Ascending aorta (tissue), 2 donors: ENCODE data around the gene TOM1L2. TPM values are rescaled to one million over a fixed set of nuclear protein-coding genes. Genes with fewer than 3 reads are reported as not detected.
"Not testable (repeated sequence)": the region's sequence is repeated elsewhere in the genome, so short reads cannot be mapped to it uniquely, and the experiment has no call there.

Source experiments
- DNase-seq, 2 donors: peaks; one replicate each; pipeline ENCODE4 v3.0.0-alpha.2; 2019; ENCODE audit warnings: low spot score in 2 of 2
- H3K27ac ChIP-seq, 2 donors: fragments of 200-600 bp; sonication (generic); one replicate each; pipeline ENCODE4 v1.5.1; 2016 to 2017; ENCODE audit warnings: mild to moderate bottlenecking in 1 of 2
- H3K27me3 ChIP-seq: fragments of 200-600 bp; sonication (generic); one replicate; pipeline ENCODE4 v1.5.1; 2017
- H3K36me3 ChIP-seq, 2 donors: fragments of 200-600 bp; sonication (generic); one replicate each; pipeline ENCODE4 v1.5.1; 2016
- H3K4me1 ChIP-seq, 2 donors: fragments of 200-600 bp; sonication (generic); one replicate each; pipeline ENCODE4 v1.5.1; 2016 to 2017; ENCODE audit warnings: mild to moderate bottlenecking in 1 of 2
- H3K4me3 ChIP-seq, 2 donors: fragments of 200-600 bp; sonication (generic); one replicate each; pipeline ENCODE4 v1.5.1; 2016 to 2017; ENCODE audit warnings: mild to moderate bottlenecking in 1 of 2
- H3K9me3 ChIP-seq, 2 donors: fragments of 200-600 bp; sonication (generic); one replicate each; pipeline ENCODE4 v1.5.1; 2016
- intact Hi-C: fragments of 100-400 bp; cut with DNase I; formaldehyde crosslinking; loops from one replicate; pipeline ENCODE4 v1.15.1; 2023
- total RNA-seq: library from RNA; depleted of rRNA; stranded (reverse); fragments of >200 nt; gene quantifications from one replicate; pipeline ENCODE4 v1.1.0, GENCODE V29; 2016
- TF ChIP-seq, protein P1 (sequence below), 3 experiments: fragments of 200-600 bp in 2 of 3; fragments of 450-650 bp in 1 of 3; sonication (generic) in 2 of 3; IDR thresholded peaks; one replicate each; pipeline ENCODE4 v1.5.1; 2016 to 2019; ENCODE audit warnings: antibody characterized with exemption in 3 of 3, mild to moderate bottlenecking in 1 of 3, moderate library complexity in 1 of 3

Gene TOM1L2
- total RNA-seq, 1 donor from 2014 or later: 39.0 TPM

DNA sequence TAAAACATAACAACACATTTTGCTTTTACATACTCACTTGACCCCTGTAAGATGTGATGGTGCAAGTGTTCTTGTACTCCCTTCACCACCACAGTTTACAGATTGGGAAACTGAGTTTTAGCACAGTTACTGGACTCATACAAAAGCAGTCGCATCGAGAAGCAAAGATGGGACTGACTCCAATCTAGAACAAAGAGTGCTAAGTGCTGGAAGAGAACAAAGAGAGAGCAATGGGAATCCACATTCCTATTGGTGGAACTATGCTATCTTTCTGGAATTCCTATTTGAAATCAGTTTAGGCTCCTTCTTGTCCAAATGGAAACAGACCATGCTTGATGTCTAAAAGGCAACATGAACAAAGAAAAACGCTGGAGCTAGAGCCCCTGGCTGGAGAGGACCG is 9.1 kb downstream of the TOM1L2 start:
- no peak overlapping the region for H3K27ac ChIP-seq
- H3K4me3 ChIP-seq: no peak overlapping the region
- intact Hi-C loops: no loop called here
- TF ChIP-seq, protein P1, sequence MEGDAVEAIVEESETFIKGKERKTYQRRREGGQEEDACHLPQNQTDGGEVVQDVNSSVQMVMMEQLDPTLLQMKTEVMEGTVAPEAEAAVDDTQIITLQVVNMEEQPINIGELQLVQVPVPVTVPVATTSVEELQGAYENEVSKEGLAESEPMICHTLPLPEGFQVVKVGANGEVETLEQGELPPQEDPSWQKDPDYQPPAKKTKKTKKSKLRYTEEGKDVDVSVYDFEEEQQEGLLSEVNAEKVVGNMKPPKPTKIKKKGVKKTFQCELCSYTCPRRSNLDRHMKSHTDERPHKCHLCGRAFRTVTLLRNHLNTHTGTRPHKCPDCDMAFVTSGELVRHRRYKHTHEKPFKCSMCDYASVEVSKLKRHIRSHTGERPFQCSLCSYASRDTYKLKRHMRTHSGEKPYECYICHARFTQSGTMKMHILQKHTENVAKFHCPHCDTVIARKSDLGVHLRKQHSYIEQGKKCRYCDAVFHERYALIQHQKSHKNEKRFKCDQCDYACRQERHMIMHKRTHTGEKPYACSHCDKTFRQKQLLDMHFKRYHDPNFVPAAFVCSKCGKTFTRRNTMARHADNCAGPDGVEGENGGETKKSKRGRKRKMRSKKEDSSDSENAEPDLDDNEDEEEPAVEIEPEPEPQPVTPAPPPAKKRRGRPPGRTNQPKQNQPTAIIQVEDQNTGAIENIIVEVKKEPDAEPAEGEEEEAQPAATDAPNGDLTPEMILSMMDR (IDR thresholded peaks at IDR 0.05): no peak
- no peaks in the 10 kb centered on the region for H3K27me3 ChIP-seq
- no peaks in the 10 kb centered on the region for H3K36me3 ChIP-seq
- no peaks in the 10 kb centered on the region for H3K9me3 ChIP-seq
- DNase-seq: no peak
- H3K4me1 ChIP-seq: peaks cover 0 to 19% of the 10 kb centered on the region in 2 donors

DNA sequence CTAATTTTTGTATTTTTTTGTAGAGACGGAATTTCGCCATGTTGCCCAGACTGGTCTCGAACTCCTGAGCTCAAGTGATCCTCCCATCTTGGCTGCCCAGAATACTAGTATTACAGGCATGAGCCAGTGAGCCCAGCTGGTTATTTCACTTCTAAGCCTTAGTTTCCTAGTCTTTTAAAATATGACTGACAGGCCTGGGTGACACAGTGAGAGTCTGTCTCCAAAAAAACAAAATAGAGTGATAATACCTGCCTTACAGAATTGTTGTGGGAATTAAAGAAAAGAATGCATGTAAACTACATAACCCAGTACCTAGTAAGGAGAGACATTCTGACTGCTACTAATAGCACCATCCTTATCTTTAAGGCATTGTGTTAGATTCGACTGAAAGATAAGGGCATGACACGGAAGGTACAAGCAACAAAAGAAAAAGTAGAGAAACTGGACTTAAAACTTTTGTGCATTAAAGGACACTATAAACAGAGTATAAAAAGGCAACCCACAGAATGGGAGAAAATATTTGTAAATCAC is 11.6 kb downstream of the TOM1L2 start:
- peak overlapping the region; percentile 77 to 81 for H3K27ac ChIP-seq
- intact Hi-C loops: no loop called here

DNA sequence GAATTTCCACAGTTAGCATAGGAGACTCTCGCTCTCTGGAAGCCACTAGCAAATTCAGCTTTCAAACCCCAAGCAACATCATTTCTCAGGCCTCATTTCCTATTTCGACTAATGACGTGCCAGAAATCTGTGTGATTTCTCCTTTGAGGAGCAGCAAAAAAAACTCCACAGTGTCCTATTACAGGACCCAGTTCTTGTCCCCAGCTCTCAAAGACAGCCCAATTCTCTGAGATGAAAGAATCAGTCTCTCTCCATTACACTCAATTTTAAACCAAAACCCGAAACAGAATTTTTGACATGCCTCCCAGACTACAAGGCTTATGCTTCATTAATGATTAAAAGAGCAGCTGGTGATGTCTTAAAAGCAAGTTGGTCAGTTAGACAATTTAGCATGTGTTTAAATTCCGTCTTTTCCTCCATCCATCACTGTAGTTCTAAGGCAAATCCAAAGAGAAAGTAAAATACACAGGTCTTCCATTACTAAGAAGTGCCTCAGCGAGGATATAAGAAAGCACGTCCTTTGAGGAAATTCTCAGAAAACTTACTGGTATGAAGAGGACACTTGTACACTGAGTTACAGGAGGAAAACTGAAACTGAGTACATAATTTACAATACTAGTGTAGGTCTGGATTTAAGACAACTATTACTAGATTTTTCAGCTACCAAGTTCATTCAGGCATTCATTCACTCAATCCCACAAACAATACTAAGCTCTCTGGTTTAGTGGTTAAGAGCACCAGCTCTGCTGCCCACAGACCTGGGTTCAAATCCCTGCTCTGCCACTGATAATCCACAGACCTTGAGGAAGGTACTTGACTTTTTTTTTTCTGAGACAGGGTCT is 12.5 kb downstream of the TOM1L2 start:
- peaks cover 0 to 30% of the 10 kb centered on the region in 2 donors for H3K4me1 ChIP-seq
- peak overlapping the region in 1 of 2 donors; percentile 17 for H3K4me3 ChIP-seq
- no peaks in the 10 kb centered on the region for H3K27me3 ChIP-seq
- peak overlapping the region; percentile 77 to 81 for H3K27ac ChIP-seq
- peaks cover 0 to 7% of the 10 kb centered on the region in 2 donors for H3K36me3 ChIP-seq
- DNase-seq: no peak
- TF ChIP-seq, protein P1 (IDR thresholded peaks at IDR 0.05): no peak
- H3K9me3 ChIP-seq: no peaks in the 10 kb centered on the region
- intact Hi-C loops: loop anchor here (5.0 kb wide), 1 partner anchor 82 kb away; no protein-coding TSS in a partner anchor

More for the DNA sequence above, 11.6 kb downstream of the TOM1L2 start:
- H3K9me3 ChIP-seq: no peaks in the 10 kb centered on the region
- no peak for DNase-seq
- TF ChIP-seq, protein P1 (IDR thresholded peaks at IDR 0.05): no peak
- no peaks in the 10 kb centered on the region for H3K27me3 ChIP-seq
- H3K4me3 ChIP-seq: no peak overlapping the region
- H3K36me3 ChIP-seq: peaks cover 0 to 3% of the 10 kb centered on the region in 2 donors
- peaks cover 0 to 30% of the 10 kb centered on the region in 2 donors for H3K4me1 ChIP-seq

DNA sequence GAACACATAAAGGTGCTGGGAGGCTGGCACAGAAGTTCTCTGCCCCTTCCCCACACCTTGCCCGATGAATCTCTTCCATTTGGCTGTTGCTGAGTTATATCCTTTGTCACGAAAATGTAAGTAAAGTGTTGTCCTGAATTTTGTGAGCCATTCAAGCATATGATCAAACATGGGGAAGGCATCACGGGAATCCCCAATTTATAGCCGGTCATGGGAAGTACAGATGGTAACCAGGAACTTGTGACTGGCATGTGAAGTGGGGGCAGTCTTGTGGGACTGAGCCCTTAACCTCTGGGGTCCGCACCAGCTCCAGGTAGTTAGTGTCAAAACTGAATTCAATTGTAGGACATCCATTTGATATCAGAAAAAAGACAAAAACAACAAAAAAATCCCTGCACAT is 13.2 kb downstream of the TOM1L2 start:
- no peaks in the 10 kb centered on the region for H3K27me3 ChIP-seq
- H3K9me3 ChIP-seq: no peaks in the 10 kb centered on the region
- intact Hi-C loops: loop anchor here (1.0 to 5.0 kb wide), 2 partner anchors 13 to 82 kb away; partner anchors contain the start of genes DRC3 and TOM1L2
- no peak for DNase-seq
- H3K4me3 ChIP-seq: no peak overlapping the region
- TF ChIP-seq, protein P1 (IDR thresholded peaks at IDR 0.05): no peak
- H3K4me1 ChIP-seq: peaks cover 0 to 30% of the 10 kb centered on the region in 2 donors
- H3K27ac ChIP-seq: peak overlapping the region; percentile 77 to 81
- H3K36me3 ChIP-seq: peaks cover 0 to 7% of the 10 kb centered on the region in 2 donors

DNA sequence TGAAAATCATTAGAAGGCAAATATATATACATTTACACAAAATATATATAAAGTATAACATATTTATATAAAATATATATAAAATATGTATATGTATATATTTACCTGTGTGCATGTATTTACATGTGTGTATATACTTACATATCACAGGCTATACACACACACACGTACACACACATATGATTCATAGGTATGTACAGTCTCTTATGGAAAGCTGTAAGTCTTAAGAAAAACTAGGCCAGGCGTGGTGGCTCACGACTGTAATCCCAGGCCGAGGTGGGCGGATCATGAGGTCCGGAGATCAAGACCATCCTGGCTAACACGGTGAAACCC is 14.7 kb downstream of the TOM1L2 start:
- H3K9me3 ChIP-seq: no peaks in the 10 kb centered on the region
- peaks cover 0 to 7% of the 10 kb centered on the region in 2 donors for H3K36me3 ChIP-seq
- TF ChIP-seq, protein P1 (IDR thresholded peaks at IDR 0.05): no peak
- H3K27ac ChIP-seq: peak overlapping the region; percentile 77 to 81
- no peaks in the 10 kb centered on the region for H3K27me3 ChIP-seq
- no peak overlapping the region for H3K4me3 ChIP-seq
- intact Hi-C loops: loop anchor here (5.0 kb wide), 1 partner anchor 80 kb away; no protein-coding TSS in a partner anchor
- DNase-seq: no peak
- H3K4me1 ChIP-seq: peaks cover 0 to 30% of the 10 kb centered on the region in 2 donors

DNA sequence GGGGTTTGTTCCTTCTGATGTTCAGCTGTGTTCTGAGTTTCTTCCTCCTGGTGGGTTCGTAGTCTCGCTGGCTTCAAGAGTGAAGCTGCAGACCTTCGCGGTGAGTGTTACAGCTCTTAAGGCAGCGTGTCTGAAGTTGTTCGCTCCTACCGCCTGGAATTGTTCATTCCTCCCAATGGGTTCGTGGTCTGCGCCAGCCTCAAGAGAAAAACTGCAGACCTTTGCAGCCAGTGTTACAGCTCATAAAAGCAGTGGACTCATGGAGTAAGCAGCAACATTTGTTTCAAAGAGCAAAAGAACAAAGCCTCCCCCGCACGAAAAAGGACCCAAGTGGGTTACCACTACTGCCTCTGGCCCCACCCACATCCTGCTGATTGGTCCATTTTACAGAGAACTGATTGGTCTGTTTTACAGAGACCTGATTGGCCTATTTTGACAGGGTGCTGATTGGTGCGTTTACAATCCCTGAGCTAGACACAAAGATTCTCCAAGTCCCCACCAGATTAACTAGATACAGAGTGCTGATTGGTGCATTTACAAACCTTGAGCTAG is 16.3 kb downstream of the TOM1L2 start:
- not testable (repeated sequence) for H3K4me3 ChIP-seq, H3K9me3 ChIP-seq, DNase-seq, H3K36me3 ChIP-seq, H3K27ac ChIP-seq, H3K27me3 ChIP-seq
- intact Hi-C loops: loop anchor here (5.0 kb wide), 1 partner anchor 79 kb away; no protein-coding TSS in a partner anchor
- H3K4me1 ChIP-seq: peaks cover 0 to 30% of the 10 kb centered on the region in 2 donors
